MCF 10A (cell line): ENCODE results near the gene LMO4. TPM values are rescaled to one million over a fixed set of nuclear protein-coding genes. Genes with fewer than 3 reads are reported as not detected.
A peak's percentile ranks its signal among the peaks of the same experiment; 100 is the strongest.

ENCODE experiments used
- BruUV-seq: library from RNA; stranded (reverse); fragments of 400-500 nt; replicated peaks from 2 replicates; lab custom pipeline; 2021; lab: Mats Ljungman, UMichigan
- CTCF ChIA-PET: fragments of 300-600 bp; sonication (Branson Sonifier 250); formaldehyde crosslinking; extraction: SDS; loops from one replicate; lab custom pipeline; 2021; ENCODE audit warnings: antibody characterized with exemption, inconsistent platforms; lab: Yijun Ruan, JAX
- POLR2A ChIA-PET: fragments of 300-600, 350-650 bp; sonication (Branson Sonifier 250); formaldehyde crosslinking; extraction: SDS; loops from one replicate; lab custom pipeline; 2020; ENCODE audit warnings: antibody characterized with exemption, inconsistent platforms; lab: Yijun Ruan, JAX
- DNase-seq: peaks from one replicate; pipeline ENCODE4 v3.0.0-alpha.2; 2018; ENCODE audit not compliant: unreplicated experiment
- H3K27ac Mint-ChIP-seq: one replicate; pipeline ENCODE4 v1.8.0; 2022; ENCODE audit warnings: mild to moderate bottlenecking, low read depth, mixed read lengths; ENCODE audit not compliant: unreplicated experiment
- H3K27me3 Mint-ChIP-seq: one replicate; pipeline ENCODE4 v1.8.0; 2022; ENCODE audit warnings: mixed read lengths; ENCODE audit not compliant: insufficient read depth, unreplicated experiment
- H3K36me3 Mint-ChIP-seq: one replicate; pipeline ENCODE4 v1.8.0; 2022; ENCODE audit warnings: mild to moderate bottlenecking, moderate library complexity, mixed read lengths; ENCODE audit not compliant: insufficient read depth, unreplicated experiment
- H3K4me1 Mint-ChIP-seq: one replicate; pipeline ENCODE4 v1.8.0; 2022; ENCODE audit warnings: mixed read lengths; ENCODE audit not compliant: insufficient read depth, unreplicated experiment
- H3K4me3 Mint-ChIP-seq: one replicate; pipeline ENCODE4 v1.8.0; 2022; ENCODE audit warnings: mild to moderate bottlenecking, moderate library complexity, mixed read lengths; ENCODE audit not compliant: unreplicated experiment
- H3K9me3 Mint-ChIP-seq: one replicate; pipeline ENCODE4 v1.8.0; 2022; ENCODE audit warnings: mixed read lengths; ENCODE audit not compliant: unreplicated experiment
- CTCF ChIP-seq: fragments of 200-600 bp; IDR thresholded peaks from one replicate; pipeline ENCODE4 v1.8.0; 2022; ENCODE audit warnings: antibody characterized with exemption, mild to moderate bottlenecking; ENCODE audit not compliant: unreplicated experiment
- intact Hi-C: fragments of 100-400 bp; cut with micrococcal nuclease; formaldehyde crosslinking; loops from 2 replicates; pipeline ENCODE4 v1.14.1; 2022
- total RNA-seq: library from RNA; stranded (reverse); gene quantifications from 2 replicates; pipeline ENCODE4 v1.2.3, GENCODE V29; 2022

The LMO4 gene
- total RNA-seq, 1 experiment from 2014 or later: 29.4 TPM

GRCh38 chr1:87284456-87285240 is 44.0 kb upstream of the LMO4 start:
- no peak for DNase-seq
- intact Hi-C loops: no loop called here
- H3K36me3 Mint-ChIP-seq: no peaks in the 10 kb centered on the region
- no peak for TF ChIP-seq CTCF
- POLR2A ChIA-PET: no interaction called here
- H3K27me3 Mint-ChIP-seq: peaks cover 8% of the 10 kb centered on the region
- no TSS peak for BruUV-seq
- H3K27ac Mint-ChIP-seq: no peak overlapping the region
- no peaks in the 10 kb centered on the region for H3K4me1 Mint-ChIP-seq
- CTCF ChIA-PET: interaction anchor here (0.5 to 1.8 kb wide), 3 partner anchors 8 to 580 kb away, joined by 3 to 10 read pairs (median 3); partner anchors contain the start of gene SH3GLB1
- no peak overlapping the region for H3K4me3 Mint-ChIP-seq
- no peaks in the 10 kb centered on the region for H3K9me3 Mint-ChIP-seq

- intact Hi-C loops: loop anchor here (10.0 kb wide), 1 partner anchor 664 kb away; no protein-coding TSS in a partner anchor
- no peaks in the 10 kb centered on the region for H3K4me1 Mint-ChIP-seq
- no peak for TF ChIP-seq CTCF
- ChIA-PET POLR2A (no interaction called here), CTCF (interaction anchor here (0.7 to 6.3 kb wide), 5 partner anchors 11 to 1025 kb away, joined by 3 to 58 read pairs (median 16); no protein-coding TSS in a partner anchor)
- no peaks in the 10 kb centered on the region for H3K9me3 Mint-ChIP-seq
- H3K36me3 Mint-ChIP-seq: no peaks in the 10 kb centered on the region
- BruUV-seq: no TSS peak
- H3K4me3 Mint-ChIP-seq: no peak overlapping the region
- H3K27ac Mint-ChIP-seq: no peak overlapping the region
- DNase-seq: no peak
- H3K27me3 Mint-ChIP-seq: peaks cover 25% of the 10 kb centered on the region
Measured at GRCh38 chr1:87291107-87291506, 37.6 kb upstream of the LMO4 start.

GRCh38 chr1:87292684-87293493 is 35.8 kb upstream of the LMO4 start:
- BruUV-seq: no TSS peak
- Mint-ChIP-seq H3K27ac (no peak overlapping the region), H3K36me3 (no peaks in the 10 kb centered on the region), H3K4me1 (no peaks in the 10 kb centered on the region), H3K4me3 (no peak overlapping the region), H3K9me3 (no peaks in the 10 kb centered on the region), H3K27me3 (peaks cover 25% of the 10 kb centered on the region)
- peak; percentile 69 for DNase-seq
- peak; percentile 69 for TF ChIP-seq CTCF
- ChIA-PET POLR2A (interaction anchor here (0.6 kb wide), 1 partner anchor 661 kb away, joined by 3 read pairs; no protein-coding TSS in a partner anchor), CTCF (interaction anchor here (0.5 to 6.3 kb wide), 62 partner anchors 9 to 1451 kb away, joined by 3 to 58 read pairs (median 4); no protein-coding TSS in a partner anchor)
- intact Hi-C loops: loop anchor here (1.0 to 10.0 kb wide), 4 partner anchors 162 to 888 kb away; no protein-coding TSS in a partner anchor

- Mint-ChIP-seq H3K4me1 (no peaks in the 10 kb centered on the region), H3K9me3 (no peaks in the 10 kb centered on the region), H3K36me3 (no peaks in the 10 kb centered on the region), H3K27ac (no peak overlapping the region), H3K27me3 (peaks cover 17% of the 10 kb centered on the region), H3K4me3 (no peak overlapping the region)
- CTCF ChIA-PET: interaction anchor here (0.7 to 6.3 kb wide), 12 partner anchors 10 to 1007 kb away, joined by 3 to 58 read pairs (median 4); no protein-coding TSS in a partner anchor
- no peak for TF ChIP-seq CTCF
- no TSS peak for BruUV-seq
- DNase-seq: no peak
- POLR2A ChIA-PET: no interaction called here
- intact Hi-C loops: loop anchor here (5.0 to 10.0 kb wide), 2 partner anchors 660 to 1008 kb away; no protein-coding TSS in a partner anchor
Measured at GRCh38 chr1:87294633-87295032, 34.0 kb upstream of the LMO4 start.
